ENCODE results near the gene HOXA13.

HOXA13 gene

DNA sequence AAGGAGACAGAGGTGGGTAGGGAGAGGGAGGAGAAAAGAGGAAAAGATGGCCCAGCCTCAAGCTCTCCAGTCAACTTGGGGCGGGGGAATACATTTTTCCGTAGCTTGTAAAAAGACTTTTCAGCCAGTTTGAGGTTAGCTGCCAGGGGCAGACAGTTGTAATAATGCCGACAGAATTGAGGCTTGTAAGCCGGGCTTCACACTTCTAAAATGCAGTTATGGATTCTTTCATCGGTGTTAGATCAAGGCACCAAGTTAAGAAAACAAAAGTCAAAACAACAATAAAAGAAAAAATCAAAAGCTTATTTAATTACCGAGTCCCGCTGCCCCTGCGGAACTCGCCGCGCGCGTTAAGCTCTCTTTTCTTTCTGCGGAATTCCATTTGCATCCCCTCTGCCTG, 42.3 kb upstream of the HOXA13 start:
- DNase-seq (ENCODE audit: low read depth, low spot score), result no peak
- no peak for TF ChIP-seq CTCF (IDR thresholded peaks at IDR 0.05; ENCODE audit: low read depth, low read length)
- in situ Hi-C loops (cut with HindIII; ENCODE audit: low sequenced_read_pairs), result no loop called here
- H3K4me3 ChIP-seq (ENCODE audit: low read depth, low read length), result no peak overlapping the region

DNA sequence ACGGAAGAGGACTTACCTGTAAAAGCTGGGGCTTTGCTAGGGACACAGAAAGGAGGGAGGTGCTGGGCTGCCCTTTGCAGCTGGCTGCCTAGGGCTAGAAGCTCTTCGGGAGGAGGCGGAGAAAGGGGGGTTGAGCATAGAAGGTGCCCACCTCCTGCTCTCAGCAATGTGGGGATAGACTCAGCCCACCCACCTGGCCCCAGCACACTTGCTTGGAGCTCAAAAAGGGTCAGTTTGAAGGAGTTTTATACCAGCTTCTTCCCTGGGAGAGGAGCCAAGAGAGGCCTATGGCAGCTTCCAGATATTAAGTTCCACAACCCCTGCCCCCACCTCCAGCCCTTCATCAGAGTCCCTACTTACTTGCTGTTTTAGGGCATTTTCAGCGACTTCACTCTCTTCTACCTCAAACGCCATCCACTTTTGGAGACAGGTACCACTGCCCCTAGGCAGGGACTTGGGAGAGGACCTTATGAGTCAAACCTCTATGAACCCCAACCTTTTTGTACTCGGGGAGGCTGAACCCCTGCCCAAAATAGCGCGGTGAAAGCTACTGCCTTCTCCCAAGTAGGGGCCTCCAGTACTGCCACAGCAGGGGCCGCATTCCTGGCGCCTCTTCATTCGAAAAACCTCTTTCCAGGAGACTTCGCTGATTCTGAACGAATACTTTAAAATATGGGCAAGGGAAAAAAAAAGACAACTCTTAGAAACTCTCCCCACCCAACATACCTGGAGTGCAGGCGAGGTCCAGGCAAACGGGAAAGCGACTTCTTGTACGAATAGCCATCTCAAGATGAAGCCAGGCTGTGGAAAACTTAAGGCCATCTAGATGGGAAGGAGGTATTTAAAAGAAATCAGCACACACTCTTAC, 41.5 kb upstream of the HOXA13 start:
- TF ChIP-seq CTCF (IDR thresholded peaks at IDR 0.05; ENCODE audit: low read depth, low read length), result no peak
- H3K4me3 ChIP-seq (ENCODE audit: low read depth, low read length), result no peak overlapping the region
- DNase-seq (ENCODE audit: low read depth, low spot score), result no peak
- in situ Hi-C loops (cut with HindIII; ENCODE audit: low sequenced_read_pairs), result no loop called here

DNA sequence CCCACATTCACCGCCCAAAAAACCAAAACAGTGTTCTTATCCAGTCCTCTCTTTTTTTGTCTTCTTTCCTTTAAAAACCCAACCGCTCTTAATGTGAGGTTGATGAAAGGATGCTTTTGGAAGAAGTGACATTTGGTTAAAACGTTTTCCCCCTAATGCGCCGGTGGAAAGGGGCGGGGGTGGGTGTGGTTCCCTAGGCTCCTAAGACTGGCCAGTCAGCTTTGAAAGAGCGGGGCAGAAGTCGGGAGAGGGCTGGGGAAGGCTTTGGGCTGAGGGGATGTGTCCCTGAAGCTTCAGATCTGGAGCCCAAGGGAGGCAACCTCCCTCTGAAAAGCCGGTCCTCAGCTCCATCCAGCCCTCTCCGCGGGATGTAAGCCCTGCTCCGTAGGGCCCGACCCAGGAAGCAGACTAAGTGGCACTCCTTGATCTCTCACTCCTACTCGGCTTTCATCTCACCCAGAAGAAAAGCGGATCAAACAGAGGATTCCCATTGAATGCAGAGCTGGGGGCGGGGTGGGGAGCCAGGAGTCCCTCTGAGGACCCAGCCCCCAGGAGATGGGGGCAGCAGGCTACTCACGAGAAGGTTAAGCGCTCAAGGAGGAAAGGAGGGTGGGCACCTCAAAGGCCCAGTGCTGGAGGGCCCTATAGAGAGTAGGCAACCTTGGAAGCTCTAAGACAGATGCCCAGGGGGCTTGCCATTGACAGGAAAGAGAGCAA, 40.3 kb upstream of the HOXA13 start:
- H3K4me3 ChIP-seq (ENCODE audit: low read depth, low read length), result no peak overlapping the region
- no peak for DNase-seq (ENCODE audit: low read depth, low spot score)
- in situ Hi-C loops (cut with HindIII; ENCODE audit: low sequenced_read_pairs), result no loop called here
- no peak for TF ChIP-seq CTCF (IDR thresholded peaks at IDR 0.05; ENCODE audit: low read depth, low read length)

DNA sequence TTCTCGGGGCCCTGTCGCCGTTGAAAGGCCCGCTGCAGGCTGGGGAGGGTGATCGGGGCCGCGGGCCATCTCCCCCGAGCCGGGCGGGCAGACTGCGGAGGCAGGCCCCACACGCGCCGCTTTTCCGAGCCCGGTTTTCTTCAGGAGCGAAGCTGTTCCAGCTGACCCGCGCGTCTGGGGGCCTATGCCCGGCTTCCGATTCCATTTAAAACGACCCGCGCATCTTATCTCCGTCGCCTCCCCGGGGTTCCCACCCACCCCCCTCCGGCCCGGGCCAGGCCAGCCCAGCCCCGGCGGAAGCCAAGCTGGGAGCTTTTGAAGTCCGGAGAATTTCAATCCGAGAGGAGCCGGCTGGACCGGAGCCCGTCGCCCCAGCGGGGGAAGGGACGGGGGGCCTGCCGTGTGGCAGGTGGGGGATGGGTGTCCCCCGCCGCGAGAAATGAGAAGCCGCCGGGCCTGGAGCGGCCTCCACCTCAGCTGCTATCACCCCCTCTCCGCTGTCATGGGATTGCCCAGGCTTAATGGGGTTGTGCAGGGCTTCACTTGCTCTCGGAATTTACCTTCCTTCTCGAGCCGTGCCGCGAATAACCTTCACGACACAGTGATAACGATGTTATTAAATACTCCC, 39.6 kb upstream of the HOXA13 start:
- TF ChIP-seq CTCF (IDR thresholded peaks at IDR 0.05; ENCODE audit: low read depth, low read length), result no peak
- H3K4me3 ChIP-seq (ENCODE audit: low read depth, low read length), result no peak overlapping the region
- DNase-seq (ENCODE audit: low read depth, low spot score), result no peak
- in situ Hi-C loops (cut with HindIII; ENCODE audit: low sequenced_read_pairs), result no loop called here

GRCh38 chr7:27238979-27239386, 39.1 kb upstream of the HOXA13 start:
- no peak overlapping the region for H3K4me3 ChIP-seq (ENCODE audit: low read depth, low read length)
- DNase-seq (ENCODE audit: low read depth, low spot score), result no peak
- no peak for TF ChIP-seq CTCF (IDR thresholded peaks at IDR 0.05; ENCODE audit: low read depth, low read length)
- in situ Hi-C loops (cut with HindIII; ENCODE audit: low sequenced_read_pairs), result no loop called here

DNA sequence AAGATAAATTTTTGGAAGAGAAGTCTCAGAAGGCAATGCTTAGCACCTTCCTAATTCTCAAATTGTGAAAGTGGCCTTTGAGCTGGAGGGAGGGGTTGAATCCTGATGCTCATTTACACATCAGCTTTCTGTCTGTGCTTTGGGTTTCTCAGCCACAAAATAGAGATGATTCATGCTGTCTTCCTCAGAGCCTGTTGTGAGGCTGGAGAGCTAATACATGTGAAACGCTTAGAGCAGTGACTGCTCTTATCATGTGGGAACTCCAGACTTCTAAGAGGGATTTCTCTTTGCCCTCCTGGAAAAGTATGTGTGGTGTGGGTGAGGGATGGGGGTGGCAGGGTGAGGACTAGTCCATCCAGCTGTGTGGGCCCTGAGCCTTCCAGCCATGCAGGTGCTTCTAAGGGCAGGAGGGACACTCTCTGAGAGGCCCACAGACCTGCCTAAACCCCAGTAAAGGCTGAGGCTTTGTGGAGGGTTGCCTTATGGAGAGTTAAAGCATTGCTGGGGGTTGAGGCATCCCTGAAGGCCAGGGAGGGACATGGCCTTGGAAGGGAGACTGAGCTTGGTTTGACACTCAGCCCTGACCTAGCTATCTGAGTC, 37.9 kb upstream of the HOXA13 start:
- no peak for DNase-seq (ENCODE audit: low read depth, low spot score)
- no peak for TF ChIP-seq CTCF (IDR thresholded peaks at IDR 0.05; ENCODE audit: low read depth, low read length)
- no peak overlapping the region for H3K4me3 ChIP-seq (ENCODE audit: low read depth, low read length)
- in situ Hi-C loops (cut with HindIII; ENCODE audit: low sequenced_read_pairs), result no loop called here
